Measurements from ENCODE around the gene VSNL1.
A peak's percentile ranks its signal among the peaks of the same experiment; 100 is the strongest.

VSNL1 gene

DNA sequence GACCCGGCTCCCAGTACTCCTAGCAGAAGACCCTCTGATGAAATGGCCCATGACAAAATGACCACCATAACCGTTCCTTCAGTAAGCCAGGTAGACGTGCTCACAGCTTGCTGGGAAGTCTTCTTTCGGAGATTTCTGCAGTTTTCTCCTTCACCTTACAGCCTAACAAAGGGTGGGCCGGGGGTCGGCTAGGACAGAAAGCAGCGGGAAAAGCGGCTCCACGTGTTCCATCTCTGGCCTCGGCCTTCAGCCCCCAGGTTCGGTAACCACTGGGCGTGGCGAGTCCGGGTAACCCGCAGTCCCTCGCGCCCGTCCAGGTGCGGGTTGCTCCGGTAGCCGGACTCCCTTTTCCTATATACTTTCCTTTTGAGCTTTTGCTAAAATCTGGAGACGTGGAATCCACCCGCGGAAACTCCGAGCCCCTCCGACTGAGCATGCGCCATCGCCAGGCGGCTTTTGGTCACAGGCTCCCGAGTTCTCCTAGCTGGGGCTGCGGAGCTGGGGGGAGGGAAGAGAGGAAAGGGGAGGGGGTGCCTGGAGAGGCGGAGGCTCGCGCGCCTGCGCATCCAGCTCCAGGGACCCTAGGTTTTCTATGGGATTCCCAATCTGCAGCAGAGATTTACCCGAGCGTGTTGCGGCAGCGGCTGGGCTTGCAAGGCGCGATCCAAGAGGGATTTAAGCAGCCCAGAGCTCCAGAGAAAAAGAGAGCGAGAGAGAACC, at the start of gene VSNL1:
VSNL1 (plus strand) TSS at position 604 of the 720 bp plus-strand sequence. CDS start 51,379 bp downstream, outside the sequence.
- DNase-seq = peak; percentile 51 to 93

DNA sequence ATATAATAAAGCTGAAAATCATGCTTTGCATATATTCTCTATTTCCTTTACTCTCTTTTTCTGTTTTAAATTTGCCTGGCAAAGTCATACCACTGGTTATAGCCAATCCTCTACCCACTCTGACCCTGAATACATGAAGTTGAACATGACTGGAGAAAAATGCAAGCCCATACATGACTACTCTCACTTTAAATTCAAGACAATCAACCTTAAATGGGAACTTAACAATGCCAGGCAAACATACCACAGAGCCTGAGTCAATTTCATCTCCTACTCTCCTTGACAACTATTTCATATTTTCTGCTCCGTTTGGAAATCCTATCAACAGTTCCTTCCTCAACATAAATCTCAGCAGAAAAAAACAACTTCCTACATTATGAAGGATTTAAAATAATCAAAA, 44.9 kb upstream of the VSNL1 start:
- DNase-seq = no peak

DNA sequence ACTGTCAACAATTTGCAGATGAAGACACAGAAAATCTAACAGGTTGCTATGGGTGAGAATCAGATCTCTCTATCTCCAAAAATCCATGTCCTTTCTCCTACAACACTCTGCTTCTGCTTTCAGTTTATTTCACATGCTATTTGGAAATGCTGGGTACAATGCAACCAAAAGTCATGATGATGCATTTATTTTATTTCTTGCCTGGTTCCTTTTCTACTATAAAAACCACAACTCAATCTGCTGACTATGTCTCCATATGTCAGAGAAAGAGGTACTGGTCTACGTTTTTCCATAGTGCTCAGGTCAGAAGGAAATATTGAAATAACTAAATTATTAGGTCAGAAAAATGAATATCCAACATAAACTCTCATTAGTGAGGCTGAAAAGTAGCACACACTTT, 42.8 kb upstream of the VSNL1 start:
- no peak for DNase-seq

DNA sequence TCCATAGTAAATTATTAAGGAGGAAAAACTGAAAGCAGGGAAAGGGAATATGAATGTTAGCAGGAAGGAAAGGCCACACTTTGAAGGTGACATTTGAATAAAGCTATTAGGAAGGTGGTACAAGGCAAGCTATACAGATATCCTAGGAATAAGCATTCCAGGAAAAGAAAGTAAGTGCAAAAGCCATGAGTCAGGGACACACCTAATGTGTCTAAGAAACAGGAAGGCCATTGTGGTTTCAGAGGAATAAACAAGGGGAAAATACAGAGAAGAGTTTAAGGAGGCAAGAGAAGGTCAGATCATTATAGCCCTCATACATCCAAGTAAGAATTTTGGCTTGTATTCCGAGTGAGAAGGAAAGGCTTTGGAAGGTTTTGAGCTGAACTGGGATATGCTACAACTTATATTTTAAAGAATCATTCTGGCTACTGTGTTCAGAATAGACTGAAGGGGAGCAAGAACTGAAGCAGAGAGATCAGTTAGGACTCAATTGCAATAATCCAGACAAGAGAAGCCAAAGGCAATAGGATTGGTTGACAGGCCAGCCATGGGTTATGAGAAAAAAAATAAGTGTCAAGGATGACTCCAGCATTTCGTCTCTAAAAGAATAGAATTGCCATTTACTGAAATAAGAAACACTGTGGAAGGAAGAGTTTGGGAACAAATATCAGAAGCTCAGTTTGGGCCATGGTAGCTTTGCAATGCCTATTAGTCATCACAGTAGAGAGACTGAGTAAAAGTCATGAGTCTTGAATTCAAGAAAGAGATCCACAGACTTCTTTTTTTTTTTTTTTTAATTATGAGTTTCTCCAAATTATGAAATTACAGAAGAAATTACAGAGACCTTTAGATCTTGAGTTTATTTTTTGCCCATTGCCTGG, 33.5 kb upstream of the VSNL1 start:
- DNase-seq = no peak

DNA sequence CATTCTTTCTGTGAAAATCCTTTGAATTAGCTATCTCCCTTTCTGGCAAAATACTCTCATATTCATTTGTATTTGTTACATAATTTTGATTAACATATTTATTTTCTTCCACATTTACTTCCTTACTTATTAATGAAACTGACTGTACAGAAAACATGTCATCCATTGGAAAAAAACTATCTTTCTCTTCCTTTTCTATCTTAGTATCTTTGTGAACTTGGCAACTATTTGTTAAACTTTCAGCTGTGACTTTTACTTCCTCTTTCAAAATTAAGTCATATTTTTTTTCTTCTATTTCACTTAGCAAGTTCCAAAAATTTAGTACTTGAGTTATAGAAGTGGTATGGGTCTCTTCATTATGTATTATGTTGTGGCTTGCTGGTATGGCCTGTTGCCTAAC, 24.8 kb upstream of the VSNL1 start:
- no peak for DNase-seq

DNA sequence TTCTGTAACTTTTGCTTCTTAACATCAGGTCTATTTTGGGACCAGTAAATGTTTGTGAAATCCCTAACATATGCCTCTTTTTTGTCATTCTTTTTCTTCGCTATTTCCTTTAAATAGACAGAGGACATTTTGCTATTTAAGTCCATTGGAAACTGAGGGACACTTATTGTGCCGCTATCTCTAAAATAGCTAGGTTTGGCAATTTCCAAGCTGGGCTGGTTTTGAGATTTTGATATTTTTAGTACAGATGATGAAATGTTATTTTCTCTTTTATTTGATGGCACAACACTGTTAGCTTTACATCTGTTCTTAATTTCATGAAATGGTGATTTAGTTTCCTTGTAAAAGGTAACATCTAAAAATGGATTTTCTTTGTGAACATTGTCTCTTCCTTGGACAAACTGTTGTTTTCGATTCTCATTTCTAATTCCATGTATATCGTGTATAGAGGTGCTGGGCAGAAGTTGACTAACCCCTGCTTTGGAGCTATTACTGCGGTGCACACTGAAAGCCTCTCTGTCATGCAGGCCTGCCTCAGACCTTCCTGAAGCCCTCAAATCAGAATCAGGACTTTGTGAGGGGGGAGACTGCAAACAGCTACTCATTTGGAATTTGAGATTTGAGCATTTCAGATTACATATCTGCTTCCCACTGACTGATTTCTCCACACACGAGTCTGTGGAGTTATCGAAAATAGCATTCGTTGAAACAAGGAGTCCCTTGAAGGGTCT, 22.9 kb upstream of the VSNL1 start:
- no peak for DNase-seq

DNA sequence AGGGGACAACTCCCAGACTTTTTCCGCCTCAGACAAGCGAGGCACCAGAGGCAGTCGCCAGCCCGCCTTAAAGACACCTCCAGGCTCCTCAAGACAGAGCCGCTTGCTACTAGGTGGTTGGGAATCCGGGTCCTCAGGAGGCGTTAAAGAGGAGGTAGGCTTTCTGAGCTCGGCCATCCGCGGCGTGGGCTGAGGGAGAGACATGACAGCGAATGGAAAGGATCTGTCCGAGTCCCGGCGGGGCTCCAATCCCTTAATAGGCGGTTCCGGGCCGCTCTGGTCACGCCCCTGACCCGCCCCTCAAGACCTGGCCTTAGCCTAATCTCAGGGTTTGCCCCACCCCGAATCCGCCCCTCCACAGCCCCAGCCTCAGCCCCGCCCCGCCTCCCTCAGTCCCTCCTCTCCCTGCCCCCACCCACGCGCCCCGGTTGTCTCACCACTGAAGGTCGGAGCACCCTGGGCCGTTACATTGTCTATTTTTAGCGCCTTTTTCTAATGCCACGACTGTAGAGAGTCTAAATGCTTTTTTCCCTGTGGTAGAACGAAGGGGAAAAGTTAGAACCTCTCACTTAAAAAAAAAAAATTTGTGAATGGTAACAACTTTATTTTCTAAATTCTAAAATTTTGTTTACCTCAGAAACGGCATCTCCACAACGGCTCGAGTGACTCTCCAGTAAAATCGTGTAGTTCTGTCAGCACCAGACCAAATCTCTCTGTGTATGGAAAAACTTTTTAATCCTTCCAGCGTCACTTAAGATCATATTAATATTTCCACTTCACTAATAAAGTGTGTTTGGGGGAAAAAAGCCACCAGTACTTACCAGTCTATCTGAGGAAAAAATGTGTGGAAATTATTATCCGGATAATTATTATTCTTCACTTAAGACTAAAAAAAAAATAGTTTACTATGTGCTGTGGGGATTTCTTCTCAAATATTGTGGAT, 22.0 kb upstream of the VSNL1 start, which contains the start of gene RAD51AP2:
RAD51AP2 (minus strand) TSS at position 229 of the 943 bp plus-strand sequence; CDS start at position 204, 25 bp downstream.
- peak; percentile 88 to 91 for DNase-seq

DNA sequence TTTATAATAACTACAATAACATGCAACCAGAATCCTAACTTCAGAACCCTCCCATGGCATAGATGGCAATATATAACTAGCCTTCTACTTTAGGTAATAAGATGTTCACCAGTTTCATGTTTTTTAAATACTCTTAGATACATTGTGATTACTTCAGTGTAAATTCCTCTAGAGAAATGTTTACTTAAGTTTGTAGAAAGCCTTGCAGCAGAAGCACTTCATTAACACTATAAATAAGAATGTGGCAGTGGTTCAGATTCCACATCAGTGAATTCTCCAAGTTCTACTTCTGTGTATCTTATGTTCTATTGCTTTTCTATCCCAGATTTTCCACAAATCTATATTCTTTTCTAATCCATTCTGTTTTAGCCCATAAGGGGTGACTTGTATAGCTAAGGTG, 21.0 kb upstream of the VSNL1 start:
- DNase-seq = no peak

DNA sequence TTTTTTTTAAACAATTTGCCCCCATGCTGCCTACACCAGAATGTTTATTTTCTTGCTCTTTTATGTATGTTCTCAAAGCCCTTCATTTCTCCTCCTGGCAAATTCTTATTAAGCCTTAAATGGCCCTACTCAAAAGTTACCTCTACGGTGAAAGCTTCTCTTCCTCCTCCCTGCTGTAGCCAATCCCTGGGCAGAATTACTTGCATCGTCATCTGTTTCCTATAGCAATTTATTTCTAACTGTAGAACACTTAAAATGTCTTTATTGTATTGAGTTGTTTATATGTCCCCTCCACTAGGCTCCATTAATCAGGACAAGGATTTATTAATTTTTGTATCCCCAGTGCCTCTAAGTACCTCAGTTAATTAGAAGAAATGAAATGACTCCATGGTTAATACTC, 19.7 kb upstream of the VSNL1 start:
- no peak for DNase-seq

DNA sequence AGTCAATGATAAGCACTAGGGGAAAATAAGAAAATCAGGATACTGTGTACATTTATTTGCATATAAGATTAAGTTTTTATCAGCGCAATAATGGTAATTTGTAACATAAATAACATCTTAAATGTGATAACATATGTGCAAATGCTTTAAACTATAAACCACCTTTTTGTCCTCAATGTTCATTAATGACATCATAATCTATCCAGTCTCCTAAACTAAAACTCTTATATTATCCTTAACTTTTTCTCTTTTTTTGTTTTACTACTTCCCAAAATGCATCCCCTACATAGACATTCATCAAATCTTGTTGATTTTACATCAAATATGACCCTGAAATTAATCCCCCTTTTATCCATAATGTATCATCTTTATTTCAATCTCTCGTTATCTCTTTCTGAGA, 18.9 kb upstream of the VSNL1 start:
- DNase-seq = no peak

DNA sequence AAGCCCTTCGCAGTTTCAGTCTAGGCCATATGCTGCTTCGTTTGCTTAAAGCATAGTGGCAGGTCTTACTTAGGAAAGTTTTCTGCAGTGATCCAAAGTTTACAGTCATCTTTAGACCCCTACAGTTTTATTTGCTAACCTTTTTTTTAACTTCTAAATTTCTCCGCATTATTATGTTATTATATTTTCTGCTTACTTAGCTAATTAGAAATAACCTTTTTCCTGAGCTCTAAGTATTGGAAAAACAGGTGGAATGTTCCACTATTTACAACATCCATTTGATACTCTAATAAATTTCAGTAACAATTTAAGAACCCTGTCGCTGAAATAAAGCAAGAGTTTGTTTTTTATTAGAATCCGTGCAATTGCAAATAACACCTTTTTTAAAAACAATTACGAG, 18.2 kb upstream of the VSNL1 start:
- DNase-seq = no peak

DNA sequence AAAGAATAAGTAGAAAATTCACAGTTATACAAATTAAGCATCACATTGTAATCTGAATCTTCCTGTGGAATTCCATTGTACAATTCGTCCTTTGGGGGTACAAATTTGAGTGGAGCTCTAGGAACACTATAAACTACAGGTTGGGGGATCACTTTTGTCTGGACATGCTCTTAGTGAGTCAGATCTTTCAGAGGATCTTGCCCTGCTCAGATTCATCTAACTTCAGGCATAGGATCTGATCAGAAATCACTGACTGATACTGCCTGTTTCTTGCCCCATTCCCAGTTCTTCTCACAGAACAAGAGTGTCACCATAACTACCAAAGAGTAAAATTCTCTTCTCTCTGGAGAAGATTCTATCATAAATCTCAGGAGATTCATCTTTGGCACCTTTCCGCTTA, 10.7 kb upstream of the VSNL1 start:
- DNase-seq = no peak

DNA sequence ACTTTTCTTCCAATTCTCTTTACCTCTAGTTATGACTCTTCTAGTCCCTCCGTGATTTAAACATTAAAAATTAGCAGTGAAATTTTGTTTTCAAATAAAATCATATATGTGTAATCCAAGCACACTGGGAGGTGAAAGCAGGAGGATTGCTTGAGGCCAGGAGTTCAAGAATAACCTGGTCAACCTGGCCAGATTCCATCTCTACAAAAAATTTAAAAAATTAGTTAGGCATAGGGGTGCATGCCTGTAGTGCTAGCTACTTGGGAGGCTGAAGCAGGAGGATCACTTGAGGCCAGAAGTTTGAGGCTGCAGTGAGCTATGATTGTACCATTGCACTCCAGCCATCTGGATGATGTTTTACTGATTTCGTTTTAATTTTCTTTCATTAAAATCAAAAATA, 7.0 kb upstream of the VSNL1 start:
- DNase-seq = no peak

DNA sequence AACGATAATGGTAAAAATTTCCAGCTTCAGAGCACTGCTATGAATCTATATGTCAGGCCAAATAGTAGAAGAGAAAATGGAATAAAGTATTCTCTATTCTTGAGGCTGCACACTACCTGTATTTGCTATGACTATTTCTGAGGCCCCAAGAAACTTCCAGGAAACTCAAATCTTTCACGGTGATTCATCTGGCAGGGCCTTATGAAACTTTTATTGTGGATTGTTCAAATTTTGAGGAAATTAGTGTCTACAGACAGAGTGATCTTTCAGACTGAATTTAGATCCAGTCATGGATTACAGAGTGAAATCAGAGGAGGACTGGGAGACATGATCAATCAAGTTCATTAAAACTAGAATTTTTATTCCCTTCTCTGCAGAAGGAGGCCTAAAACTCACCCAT, 4.1 kb upstream of the VSNL1 start:
- DNase-seq = no peak

DNA sequence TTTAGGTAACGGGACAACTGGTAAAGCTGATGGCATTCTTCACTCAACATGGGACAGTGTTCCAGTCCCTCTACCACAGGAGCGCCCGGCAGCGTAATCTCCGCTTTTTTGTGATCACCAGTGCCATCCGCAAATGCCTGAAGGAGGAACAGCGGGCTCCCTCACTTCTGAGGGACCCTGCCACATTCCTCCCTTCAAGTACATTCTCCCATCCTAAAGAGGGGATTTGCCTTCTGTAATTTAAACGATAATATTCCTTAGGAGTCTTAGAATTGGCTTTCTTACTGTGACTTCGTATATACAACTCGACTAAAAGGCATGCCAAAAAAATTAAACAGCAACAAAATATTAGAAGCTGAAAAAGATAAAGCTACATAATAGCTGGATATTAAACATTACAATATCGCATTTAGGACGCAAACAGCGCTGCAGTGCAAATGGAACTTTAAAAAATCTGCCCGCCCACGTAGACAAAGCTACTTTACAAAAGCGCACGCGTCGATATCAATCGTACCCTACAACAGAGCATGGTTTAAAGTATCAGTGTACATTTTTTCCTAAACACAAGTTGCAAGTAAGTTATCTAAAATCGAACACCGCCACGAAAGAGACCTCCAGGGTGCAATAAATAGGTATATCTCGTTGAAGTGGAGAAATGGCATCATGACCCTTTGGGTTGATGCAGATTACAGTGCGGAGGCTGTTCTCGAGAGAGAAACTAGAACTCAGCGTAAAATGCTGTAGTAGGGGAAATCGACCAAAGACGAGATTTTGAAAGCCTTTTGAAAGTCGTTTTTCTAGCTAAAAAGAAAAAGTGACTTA, 2.3 kb upstream of the VSNL1 start:
- DNase-seq = no peak

DNA sequence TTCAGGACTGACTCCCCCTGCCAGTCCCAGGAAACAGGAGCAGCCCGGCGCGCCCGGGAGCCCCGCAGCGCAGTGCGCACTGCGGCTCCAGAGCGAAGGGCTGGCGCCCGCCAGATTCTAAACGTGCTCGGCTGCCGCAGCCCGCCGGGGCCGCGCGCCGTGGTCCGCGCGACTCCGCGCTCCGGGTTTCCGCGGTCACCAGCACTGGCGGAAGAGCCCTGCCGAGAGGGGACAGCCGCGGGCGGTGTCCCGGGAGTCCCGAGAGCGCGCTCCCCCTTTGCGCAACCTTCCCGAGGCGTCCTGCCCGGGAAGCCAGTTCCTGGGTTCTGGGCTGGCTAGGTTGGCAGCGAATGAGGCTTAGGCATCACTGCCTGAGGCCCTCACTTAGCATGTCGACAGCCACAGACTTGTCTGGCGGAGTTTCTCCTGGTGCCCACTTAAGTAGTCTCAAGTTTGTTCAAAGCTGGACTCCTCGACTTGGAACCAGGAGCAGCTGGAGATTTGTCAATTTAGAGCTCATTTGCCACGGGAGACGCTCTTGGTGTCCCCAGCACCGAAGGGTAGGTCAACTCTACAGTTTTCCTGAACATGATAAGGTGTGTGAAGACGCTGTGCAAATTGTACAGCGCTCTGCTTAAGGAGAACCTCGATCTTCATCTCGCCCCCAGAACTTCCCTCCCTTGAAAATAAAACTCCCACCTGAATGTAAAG, 1.5 kb upstream of the VSNL1 start:
- DNase-seq = no peak

DNA sequence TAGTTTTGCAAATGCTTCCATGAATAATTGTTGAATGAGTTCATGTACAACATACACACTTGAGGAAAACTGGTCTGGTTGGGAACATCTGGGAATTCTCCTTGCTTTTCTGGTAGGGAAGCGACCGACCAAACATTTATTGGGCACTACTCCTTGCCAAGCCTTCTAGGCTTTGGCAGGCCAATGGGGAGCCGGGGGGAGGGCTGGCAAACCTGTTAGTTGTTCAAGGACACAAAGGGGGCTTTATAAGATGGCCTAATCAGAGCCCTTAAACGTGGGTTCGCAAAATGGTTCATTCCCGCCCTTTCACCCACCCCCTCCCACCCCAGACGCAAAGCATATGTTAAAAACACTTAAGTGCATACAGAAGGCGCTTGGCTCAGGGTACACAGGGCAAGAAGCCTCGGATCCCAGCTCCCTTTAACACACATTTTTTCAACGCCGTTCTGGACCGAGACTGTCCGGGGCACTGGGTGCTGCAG, 844 bp upstream of the VSNL1 start:
- DNase-seq = no peak

DNA sequence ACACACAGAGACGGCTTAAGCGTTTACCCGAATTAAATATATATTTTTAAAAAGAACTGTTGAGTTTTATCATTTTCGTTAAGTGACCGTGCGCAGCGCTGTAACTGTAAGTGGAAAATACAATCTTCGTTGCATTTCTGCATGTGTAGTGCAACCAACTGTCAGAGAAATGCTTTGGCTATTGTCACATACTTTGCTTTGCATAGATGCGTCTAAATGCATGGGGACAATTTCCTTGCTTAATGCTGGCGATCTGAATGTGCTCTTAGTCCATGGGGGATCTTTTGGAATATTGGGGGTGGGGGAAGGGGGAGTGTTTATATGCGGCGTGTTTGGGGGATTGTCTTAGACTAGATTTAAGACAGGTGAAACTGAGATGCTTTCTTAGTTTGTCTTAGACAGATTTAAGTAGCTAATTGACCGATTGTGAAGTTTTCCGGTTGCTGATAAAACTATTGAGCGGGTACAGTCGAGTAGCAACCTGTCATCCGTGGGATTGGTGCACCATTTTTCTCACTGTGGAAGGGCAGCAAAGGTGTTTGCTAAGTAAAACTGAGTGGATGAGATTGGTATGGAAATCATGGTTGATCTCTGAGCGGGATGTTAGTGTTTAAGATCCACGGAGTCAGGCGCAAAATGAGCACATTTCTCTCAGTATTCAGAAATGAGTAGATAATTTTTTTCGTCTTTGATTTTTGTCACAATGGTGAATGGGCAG, 476 bp downstream of the VSNL1 start:
- DNase-seq = peak in 1 of 2 experiments; percentile 44

DNA sequence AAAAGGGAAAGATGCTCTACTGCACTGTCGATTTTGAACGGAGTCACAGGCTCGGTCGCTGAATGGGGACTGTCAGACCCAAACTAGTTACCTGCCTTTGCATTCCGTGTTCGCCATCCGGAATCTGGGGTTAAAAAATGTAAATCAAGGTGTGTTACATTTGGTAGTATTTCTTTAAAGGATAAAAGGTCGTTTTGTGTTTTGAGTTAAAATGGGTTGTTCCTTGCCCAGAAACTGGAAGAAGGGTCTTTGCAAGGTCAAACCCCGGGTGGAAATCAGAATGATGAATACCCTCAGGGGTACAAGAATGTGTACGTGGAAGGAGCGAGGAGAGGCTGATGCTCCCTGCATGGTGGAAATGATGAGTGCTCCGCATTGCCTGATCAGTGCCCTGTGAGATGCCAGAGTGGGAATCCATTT, 1.0 kb downstream of the VSNL1 start:
- no peak for DNase-seq

DNA sequence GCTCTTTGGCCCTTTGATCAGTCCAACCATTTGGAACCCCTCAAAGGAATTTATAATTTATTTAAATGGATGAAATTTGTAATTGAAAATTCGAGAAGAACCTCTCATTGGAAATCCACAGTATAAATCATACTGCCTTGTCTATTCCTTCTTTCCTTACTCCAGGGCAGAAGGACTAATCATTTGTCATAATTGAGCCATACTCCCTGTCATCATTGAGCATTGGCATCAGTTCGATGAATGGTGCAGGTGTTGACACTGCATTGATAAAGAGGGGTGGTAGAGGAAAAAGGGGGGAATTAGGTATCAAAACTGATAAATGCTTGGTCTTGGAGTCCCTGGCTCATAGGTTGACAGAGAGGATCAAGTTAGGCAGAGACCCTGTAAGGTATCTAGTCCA, 2.0 kb downstream of the VSNL1 start:
- DNase-seq = no peak
